Bronchus fibroblast of lung (primary cell): ENCODE measurements around the gene RNU2-1. TPM values are rescaled to one million over a fixed set of nuclear protein-coding genes. Genes with fewer than 3 reads are reported as not detected.

ENCODE experiments used
- total RNA-seq: library from RNA; depleted of rRNA; stranded (reverse); fragments of >200 nt; gene quantifications from 2 replicates; pipeline ENCODE4 v1.2.3, GENCODE V29; 2015

RNU2-1 gene
- total RNA-seq: not detected in 2 replicates

DNA sequence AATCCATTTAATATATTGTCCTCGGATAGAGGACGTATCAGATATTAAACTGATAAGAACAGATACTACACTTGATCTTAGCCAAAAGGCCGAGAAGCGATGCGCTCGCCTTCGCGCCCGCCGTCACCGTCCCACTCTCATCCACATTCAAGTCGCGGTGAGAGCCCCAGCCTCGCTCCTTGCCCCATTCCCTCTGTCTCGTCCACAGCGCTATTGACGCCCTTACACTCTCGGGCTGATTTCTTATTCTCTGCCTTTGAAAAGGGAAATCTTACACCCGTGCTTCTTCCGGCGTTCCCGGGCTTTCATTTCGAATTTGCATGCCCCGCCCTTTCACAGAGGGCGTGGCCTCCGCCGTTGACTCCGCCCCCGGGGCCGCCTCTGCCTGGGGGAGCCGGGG is at the start of gene RNU2-1:
Gene RNU2-1 (minus strand): TSS at position 101 of the 400 bp plus-strand sequence.

DNA sequence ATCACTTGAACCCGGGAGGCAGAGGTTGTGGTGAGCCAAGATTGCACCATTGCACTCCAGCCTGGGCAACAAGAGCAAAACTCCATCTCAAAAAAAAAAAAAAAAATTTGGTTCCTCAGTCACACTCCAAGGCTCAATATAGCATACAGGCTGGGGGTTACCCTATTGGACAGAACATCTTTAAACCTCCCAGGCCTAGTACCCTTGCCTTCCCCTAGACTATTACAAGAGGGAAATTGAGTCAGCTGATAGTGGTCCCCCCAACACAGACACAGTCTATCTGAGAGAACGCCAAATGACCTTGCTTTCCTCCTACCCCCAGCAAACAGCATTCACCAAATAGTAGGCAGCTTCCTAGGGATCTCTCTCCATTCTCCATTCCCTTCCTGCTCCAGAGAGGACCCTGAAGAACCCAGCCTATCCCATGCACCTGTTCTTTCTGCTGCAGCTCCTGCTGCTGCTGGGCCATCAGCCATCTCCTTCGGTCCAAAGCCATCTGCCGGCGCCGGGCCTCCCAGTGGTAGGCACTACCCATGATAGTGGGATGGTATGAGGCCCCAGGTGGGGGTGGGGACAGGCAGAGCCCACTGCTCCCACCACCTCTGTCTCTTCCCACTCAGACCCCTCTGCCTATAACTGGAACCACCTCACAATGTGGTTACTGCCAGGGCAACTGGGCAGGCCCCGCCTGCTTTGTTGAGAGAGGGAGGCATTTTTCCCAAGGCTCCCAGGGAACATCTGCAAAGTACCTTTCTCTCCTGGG is 5.6 kb downstream of the RNU2-1 start, which contains the start of gene CCDC200:
Gene CCDC200 (minus strand): TSS at position 604 of the 763 bp plus-strand sequence. CDS start 69 bp downstream, at position 535.

GRCh38 chr17:43211480-43212402 is 22.0 kb downstream of the RNU2-1 start, which contains the start of gene TMEM106A:
TSS of gene TMEM106A (plus strand) at chr17:43211875. CDS start at chr17:43213042, 1,167 bp downstream.

Other genes with a start within 250 kb of the RNU2-1 start
- gene RPL27, start 235.6 kb downstream of the RNU2-1 start, total RNA-seq: 1,301 and 1,423 TPM in 2 replicates
- 22.5 and 24.1 TPM in 2 replicates for gene IFI35, start 227.2 kb downstream of the RNU2-1 start, total RNA-seq
- 189 and 196 TPM in 2 replicates for gene VAT1, start 211.6 kb downstream of the RNU2-1 start, total RNA-seq
- 0.45 and 0.50 TPM in 2 replicates for gene RND2, start 208.7 kb downstream of the RNU2-1 start, total RNA-seq
- 25.4 and 31.1 TPM in 2 replicates for gene BRCA1, start 108.6 kb downstream of the RNU2-1 start, total RNA-seq
- 56.3 and 56.7 TPM in 2 replicates for gene NBR1, start 62.8 kb downstream of the RNU2-1 start, total RNA-seq
- gene TMEM106A, start 22.1 kb downstream of the RNU2-1 start, total RNA-seq: 4.4 and 5.1 TPM in 2 replicates
- gene CCDC200, start 5.4 kb downstream of the RNU2-1 start, total RNA-seq: not detected in 2 replicates
- gene ARL4D, start 165.0 kb upstream of the RNU2-1 start, total RNA-seq: 8.8 and 11.1 TPM in 2 replicates
- 26.9 and 101 TPM in 2 replicates for gene DHX8, start 250.0 kb upstream of the RNU2-1 start, total RNA-seq